ENCODE results near the gene GUCY1B1. TPM values are rescaled to one million over a fixed set of nuclear protein-coding genes. Genes with fewer than 3 reads are reported as not detected.

GUCY1B1 gene
- total RNA-seq, 1 experiment from 2014 or later = 0.50 TPM

DNA sequence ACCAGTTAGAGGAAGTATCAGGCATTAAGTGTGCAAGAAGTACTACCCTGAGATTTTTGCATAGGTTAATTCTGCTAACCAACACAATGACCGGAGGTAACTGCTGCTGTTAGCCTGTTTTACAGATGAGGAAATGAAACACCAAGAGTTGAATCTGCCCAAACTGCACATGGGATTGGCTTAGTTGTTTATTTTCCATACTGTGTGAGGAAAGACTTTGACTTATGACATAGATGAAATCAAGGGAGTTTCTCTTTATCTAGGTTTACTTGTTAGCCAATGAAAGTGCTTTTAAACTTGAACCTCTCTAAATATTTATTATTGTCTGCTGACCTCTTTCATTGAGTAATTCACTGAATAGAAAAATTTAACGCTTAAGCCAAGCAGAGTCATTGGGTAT lies 10.3 kb downstream of the GUCY1B1 start:
- no peak overlapping the region for H2BK12ac ChIP-seq (ENCODE audit: insufficient read length, low read depth, low read length)
- no peak overlapping the region for H3K56ac ChIP-seq (ENCODE audit: insufficient read length, low read depth, low read length)
- no peaks in the 10 kb centered on the region for H3K9me3 ChIP-seq (ENCODE audit: control insufficient read depth, low read depth, low read length)
- no peak for DNase-seq
- no peaks in the 10 kb centered on the region for H3K23me2 ChIP-seq (ENCODE audit: insufficient read length, low read depth, low read length, poor library complexity, severe bottlenecking)
- H2AK5ac ChIP-seq (ENCODE audit: insufficient read length, low read length) = no peak overlapping the region
- no peak overlapping the region for H3K23ac ChIP-seq (ENCODE audit: insufficient read length, low read depth, low read length)
- H2AFZ ChIP-seq (ENCODE audit: low read length) = no peak overlapping the region
- Mint-ChIP-seq H3K4me3 (no peak overlapping the region), H3K27me3 (ENCODE audit: low read depth) (peaks cover 3% of the 10 kb centered on the region; the same call in 1 of the 2 replicates), H3K27ac (no peak overlapping the region; a peak in 1 of 7 replicates), H3K4me1 (peaks cover 0 to 6% of the 10 kb centered on the region in 2 experiments; a peak in 3 of 4 replicates), H3K9me3 (no peaks in the 10 kb centered on the region), H3K36me3 (ENCODE audit: insufficient read depth in 1 of 3, low read depth in 3 of 3) (no peaks in the 10 kb centered on the region)
- no peak overlapping the region for H2BK15ac ChIP-seq (ENCODE audit: low read depth, low read length)
- H4K8ac ChIP-seq (replicated peaks; ENCODE audit: insufficient read length, low read depth, low read length) = no peak overlapping the region
- H4K20me1 ChIP-seq (ENCODE audit: control insufficient read depth, insufficient read depth, insufficient read length) = no peaks in the 10 kb centered on the region
- no peak overlapping the region for H3K9ac ChIP-seq (ENCODE audit: extremely low read depth, insufficient read length, low read length)
- H3T11ph ChIP-seq (ENCODE audit: low read length) = no peak overlapping the region
- TF ChIP-seq, protein P1, sequence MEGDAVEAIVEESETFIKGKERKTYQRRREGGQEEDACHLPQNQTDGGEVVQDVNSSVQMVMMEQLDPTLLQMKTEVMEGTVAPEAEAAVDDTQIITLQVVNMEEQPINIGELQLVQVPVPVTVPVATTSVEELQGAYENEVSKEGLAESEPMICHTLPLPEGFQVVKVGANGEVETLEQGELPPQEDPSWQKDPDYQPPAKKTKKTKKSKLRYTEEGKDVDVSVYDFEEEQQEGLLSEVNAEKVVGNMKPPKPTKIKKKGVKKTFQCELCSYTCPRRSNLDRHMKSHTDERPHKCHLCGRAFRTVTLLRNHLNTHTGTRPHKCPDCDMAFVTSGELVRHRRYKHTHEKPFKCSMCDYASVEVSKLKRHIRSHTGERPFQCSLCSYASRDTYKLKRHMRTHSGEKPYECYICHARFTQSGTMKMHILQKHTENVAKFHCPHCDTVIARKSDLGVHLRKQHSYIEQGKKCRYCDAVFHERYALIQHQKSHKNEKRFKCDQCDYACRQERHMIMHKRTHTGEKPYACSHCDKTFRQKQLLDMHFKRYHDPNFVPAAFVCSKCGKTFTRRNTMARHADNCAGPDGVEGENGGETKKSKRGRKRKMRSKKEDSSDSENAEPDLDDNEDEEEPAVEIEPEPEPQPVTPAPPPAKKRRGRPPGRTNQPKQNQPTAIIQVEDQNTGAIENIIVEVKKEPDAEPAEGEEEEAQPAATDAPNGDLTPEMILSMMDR (conservative IDR thresholded peaks at IDR 0.05) = no peak
- no peaks in the 10 kb centered on the region for H3K79me1 ChIP-seq (ENCODE audit: insufficient read depth, low read depth, low read length, poor library complexity, severe bottlenecking)
- H4K5ac ChIP-seq (ENCODE audit: insufficient read length, low read depth, low read length) = no peak overlapping the region
- H3K4me2 ChIP-seq (ENCODE audit: insufficient read depth, insufficient read length, low read length) = no peak overlapping the region
- H3K27me3 ChIP-seq (ENCODE audit: insufficient read depth, low read length) = no peaks in the 10 kb centered on the region
- no peaks in the 10 kb centered on the region for H3K4me1 ChIP-seq (ENCODE audit: insufficient read depth, low read length)
- H3K18ac ChIP-seq (ENCODE audit: insufficient read length, low read depth, low read length) = no peak overlapping the region
- WGBS (ENCODE audit: extremely low coverage, insufficient read length, low lambda C conversion rate) = no CpG with 5 or more reads among the region's 2 CpGs
- H2BK5ac ChIP-seq (ENCODE audit: insufficient read length, low read length) = no peak overlapping the region
- no peaks in the 10 kb centered on the region for H3K79me2 ChIP-seq (ENCODE audit: insufficient read depth, low read length)
- H4K91ac ChIP-seq (ENCODE audit: insufficient read length, low read depth, low read length) = no peak overlapping the region
- H3K14ac ChIP-seq (ENCODE audit: insufficient read depth, low read length) = no peak overlapping the region
- no peak overlapping the region for H3K4ac ChIP-seq (ENCODE audit: low read depth, low read length)
- H2BK20ac ChIP-seq (ENCODE audit: low read depth, low read length, poor library complexity, severe bottlenecking) = no peak overlapping the region
- no peak overlapping the region for H2BK120ac ChIP-seq (ENCODE audit: low read depth, low read length, poor library complexity, severe bottlenecking)
- no peak overlapping the region for H3K27ac ChIP-seq (ENCODE audit: insufficient read length, low read depth, low read length)

Data from H9 (cell line).